SH-SY5Y (cell line): ENCODE data around the gene GPC1.

Experiments used
- GATA2 ChIP-seq: IDR thresholded peaks from 2 replicates; pipeline ENCODE4 v1.6.1; 2011; ENCODE audit warnings: mild to moderate bottlenecking, low read depth, low read length
- GATA3 ChIP-seq: IDR thresholded peaks from 2 replicates; pipeline ENCODE4 v1.6.1; 2011; ENCODE audit warnings: low read depth, mild to moderate bottlenecking, low read length, moderate library complexity

GRCh38 chr2:240426845-240427721 lies 8.4 kb upstream of the GPC1 start:
- TF ChIP-seq GATA2 = no peak
- TF ChIP-seq GATA3 = no peak
